GM23338 (cell line): ENCODE data around the gene HOXA11. TPM values are rescaled to one million over a fixed set of nuclear protein-coding genes. Genes with fewer than 3 reads are reported as not detected.

Experiments used
- ATAC-seq: fragments of 200-7000 bp; cut with Tn5 transposase; 3 replicates; pipeline ENCODE4 v1.9.1; 2020
- DNase-seq: peaks from one replicate; pipeline ENCODE4 v3.0.0-alpha.2; 2015; ENCODE audit warnings: low spot score
- H2AFZ ChIP-seq: fragments of 200-600 bp; sonication (generic); 2 replicates; pipeline ENCODE4 v1.8.0; 2016; ENCODE audit warnings: antibody characterized with exemption, mild to moderate bottlenecking, moderate library complexity
- H3F3A ChIP-seq: fragments of 200-600 bp; sonication (generic); replicated peaks from 2 replicates; pipeline ENCODE4 v1.8.0; 2017; ENCODE audit warnings: antibody characterized with exemption, mixed run types, low read depth
- H3K27ac ChIP-seq: fragments of 200-600 bp; sonication (generic); 2 replicates; pipeline ENCODE4 v1.6.1; 2016; ENCODE audit warnings: low read depth
- H3K27me3 ChIP-seq: fragments of 200-600 bp; sonication (generic); 2 replicates; pipeline ENCODE4 v1.8.0; 2016; ENCODE audit warnings: mild to moderate bottlenecking, mixed run types, moderate library complexity; ENCODE audit not compliant: insufficient read depth
- H3K36me3 ChIP-seq: fragments of 200-600 bp; sonication (generic); 2 replicates; pipeline ENCODE4 v1.8.0; 2016; ENCODE audit warnings: mild to moderate bottlenecking; ENCODE audit not compliant: insufficient read depth
- H3K4me1 ChIP-seq: fragments of 200-600 bp; sonication (generic); 2 replicates; pipeline ENCODE4 v1.8.0; 2016; ENCODE audit warnings: mild to moderate bottlenecking, moderate library complexity; ENCODE audit not compliant: insufficient read depth
- H3K4me2 ChIP-seq: fragments of 200-600 bp; sonication (generic); 2 replicates; pipeline ENCODE4 v1.7.1; 2017; ENCODE audit warnings: mixed run types
- H3K4me3 ChIP-seq: fragments of 200-600 bp; sonication (generic); 2 replicates; pipeline ENCODE4 v1.6.1; 2016; ENCODE audit warnings: mixed run types
- H3K79me2 ChIP-seq: fragments of 200-600 bp; sonication (generic); replicated peaks from 2 replicates; pipeline ENCODE4 v1.8.0; 2017; ENCODE audit warnings: mild to moderate bottlenecking; ENCODE audit not compliant: insufficient read depth
- H3K9me2 ChIP-seq: fragments of 200-600 bp; sonication (generic); 2 replicates; pipeline ENCODE4 v1.8.0; 2017; ENCODE audit not compliant: insufficient read depth
- H4K20me1 ChIP-seq: fragments of 200-600 bp; sonication (generic); replicated peaks from 2 replicates; pipeline ENCODE4 v1.8.0; 2017; ENCODE audit warnings: mild to moderate bottlenecking; ENCODE audit not compliant: insufficient read depth
- H3K27ac Mint-ChIP-seq: 2 replicates; pipeline ENCODE4 v1.8.0; 2020; ENCODE audit warnings: inconsistent platforms, mild to moderate bottlenecking, moderate library complexity, mixed read lengths
- H3K27me3 Mint-ChIP-seq: 3 replicates; pipeline ENCODE4 v1.8.0; 2022; ENCODE audit warnings: low read depth, mild to moderate bottlenecking, moderate library complexity, mixed read lengths, inconsistent platforms; ENCODE audit not compliant: insufficient read depth, poor library complexity
- H3K36me3 Mint-ChIP-seq: 3 replicates; pipeline ENCODE4 v1.8.0; 2021; ENCODE audit warnings: low read depth, mild to moderate bottlenecking, inconsistent platforms, moderate library complexity, mixed read lengths
- H3K4me1 Mint-ChIP-seq: 3 replicates; pipeline ENCODE4 v1.8.0; 2020; ENCODE audit warnings: mild to moderate bottlenecking, inconsistent platforms, mixed read lengths
- H3K4me3 Mint-ChIP-seq: 3 replicates; pipeline ENCODE4 v1.8.0; 2021; ENCODE audit warnings: moderate library complexity, mild to moderate bottlenecking, inconsistent platforms, mixed read lengths
- H3K9me3 Mint-ChIP-seq: 3 replicates; pipeline ENCODE4 v1.8.0; 2020; ENCODE audit warnings: moderate library complexity, mild to moderate bottlenecking, inconsistent platforms, mixed read lengths
- CTCF ChIP-seq, 2 experiments: fragments of 200-600 bp in 1 of 2; sonication (generic) in 1 of 2; conservative IDR thresholded peaks; 2 replicates each; pipeline versions ENCODE4 v1.5.1 to v1.6.1; 2016 to 2017; ENCODE audit warnings: antibody characterized with exemption in 2 of 2, low read depth in 2 of 2, mild to moderate bottlenecking in 2 of 2, moderate library complexity in 1 of 2
- EZH2 ChIP-seq: fragments of 200-600 bp; sonication (generic); IDR thresholded peaks from one replicate; pipeline ENCODE4 v1.8.0; 2017; ENCODE audit warnings: antibody characterized with exemption, mild to moderate bottlenecking, low read depth; ENCODE audit not compliant: unreplicated experiment
- EZH2phosphoT487 ChIP-seq: fragments of 200-600 bp; sonication (generic); IDR thresholded peaks from one replicate; pipeline ENCODE4 v1.8.1; 2018; ENCODE audit warnings: antibody characterized with exemption; ENCODE audit not compliant: unreplicated experiment
- JUNB ChIP-seq: IDR thresholded peaks from one replicate; pipeline ENCODE4 v1.6.1; 2016; ENCODE audit warnings: antibody characterized with exemption; ENCODE audit not compliant: unreplicated experiment
- NANOG ChIP-seq: IDR thresholded peaks from 2 replicates; pipeline ENCODE4 v1.6.1; 2016; ENCODE audit warnings: antibody characterized with exemption, borderline replicate concordance
- ZNF331 ChIP-seq: fragments of 250-450 bp; sonication (Bioruptor Pico); IDR thresholded peaks from 2 replicates; pipeline ENCODE4 v1.5.0; 2020; ENCODE audit warnings: low read depth, mild to moderate bottlenecking, moderate library complexity
- polyA plus RNA-seq: library from polyadenylated mRNA; unstranded; fragments of >200 nt; fragmentation: Nextera tagmentation; extraction: Ambion mirVana; gene quantifications from 2 replicates; pipeline ENCODE4 v1.2.1, GENCODE V29; 2016
- total RNA-seq: library from RNA; depleted of rRNA; stranded (reverse); fragments of >200 nt; shearing (Covaris generic); gene quantifications from 2 replicates; pipeline ENCODE4 v1.2.3, GENCODE V29; 2014
- TF ChIP-seq, protein P1 (sequence below): IDR thresholded peaks from one replicate; pipeline ENCODE4 v1.6.1; 2018; ENCODE audit warnings: antibody characterized with exemption; ENCODE audit not compliant: unreplicated experiment

The HOXA11 gene
- total and polyA plus RNA-seq, 2 experiments from 2014 or later: not detected

DNA sequence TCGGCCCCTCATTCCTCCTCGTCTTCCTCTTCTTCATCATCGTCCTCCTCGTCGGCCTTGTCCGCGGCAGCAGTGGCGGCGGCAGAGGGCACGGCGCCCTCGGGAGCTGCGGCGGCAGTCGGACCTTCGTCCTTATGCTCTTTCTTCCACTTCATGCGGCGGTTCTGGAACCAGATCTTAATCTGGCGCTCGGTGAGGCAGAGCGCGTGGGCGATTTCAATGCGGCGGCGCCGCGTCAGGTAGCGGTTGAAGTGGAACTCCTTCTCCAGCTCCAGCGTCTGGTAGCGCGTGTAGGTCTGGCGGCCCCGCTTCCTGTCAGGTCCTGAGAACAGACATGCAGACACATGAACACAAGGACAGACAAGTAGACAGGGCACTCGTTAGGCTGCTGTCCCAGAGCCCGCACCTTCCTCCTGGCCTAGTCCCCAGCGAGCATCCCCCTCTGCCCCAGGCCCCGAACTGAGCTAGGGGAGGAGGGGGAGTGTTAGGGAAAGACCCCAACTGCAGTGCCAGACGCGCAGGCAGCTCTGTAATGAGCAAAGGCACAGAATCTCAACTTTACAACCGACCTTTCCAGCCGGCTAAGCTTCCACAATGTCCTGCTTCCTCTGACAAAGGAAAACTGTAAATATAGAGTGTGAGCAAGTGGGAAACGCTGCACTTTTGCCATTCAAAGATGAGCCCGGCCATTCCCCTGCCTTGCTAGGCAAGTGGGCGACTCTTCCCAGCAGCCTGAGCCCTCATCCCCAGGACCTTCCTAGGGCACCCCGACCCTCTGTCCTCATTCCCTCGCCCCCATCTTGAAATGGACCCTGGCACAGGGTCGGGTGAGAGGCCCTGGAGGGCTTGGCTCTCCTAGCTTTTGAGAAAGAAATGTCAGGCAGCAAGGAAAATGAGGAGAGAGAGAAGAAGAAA, 29.9 kb downstream of the HOXA11 start (continued):
- TF ChIP-seq, protein P1, sequence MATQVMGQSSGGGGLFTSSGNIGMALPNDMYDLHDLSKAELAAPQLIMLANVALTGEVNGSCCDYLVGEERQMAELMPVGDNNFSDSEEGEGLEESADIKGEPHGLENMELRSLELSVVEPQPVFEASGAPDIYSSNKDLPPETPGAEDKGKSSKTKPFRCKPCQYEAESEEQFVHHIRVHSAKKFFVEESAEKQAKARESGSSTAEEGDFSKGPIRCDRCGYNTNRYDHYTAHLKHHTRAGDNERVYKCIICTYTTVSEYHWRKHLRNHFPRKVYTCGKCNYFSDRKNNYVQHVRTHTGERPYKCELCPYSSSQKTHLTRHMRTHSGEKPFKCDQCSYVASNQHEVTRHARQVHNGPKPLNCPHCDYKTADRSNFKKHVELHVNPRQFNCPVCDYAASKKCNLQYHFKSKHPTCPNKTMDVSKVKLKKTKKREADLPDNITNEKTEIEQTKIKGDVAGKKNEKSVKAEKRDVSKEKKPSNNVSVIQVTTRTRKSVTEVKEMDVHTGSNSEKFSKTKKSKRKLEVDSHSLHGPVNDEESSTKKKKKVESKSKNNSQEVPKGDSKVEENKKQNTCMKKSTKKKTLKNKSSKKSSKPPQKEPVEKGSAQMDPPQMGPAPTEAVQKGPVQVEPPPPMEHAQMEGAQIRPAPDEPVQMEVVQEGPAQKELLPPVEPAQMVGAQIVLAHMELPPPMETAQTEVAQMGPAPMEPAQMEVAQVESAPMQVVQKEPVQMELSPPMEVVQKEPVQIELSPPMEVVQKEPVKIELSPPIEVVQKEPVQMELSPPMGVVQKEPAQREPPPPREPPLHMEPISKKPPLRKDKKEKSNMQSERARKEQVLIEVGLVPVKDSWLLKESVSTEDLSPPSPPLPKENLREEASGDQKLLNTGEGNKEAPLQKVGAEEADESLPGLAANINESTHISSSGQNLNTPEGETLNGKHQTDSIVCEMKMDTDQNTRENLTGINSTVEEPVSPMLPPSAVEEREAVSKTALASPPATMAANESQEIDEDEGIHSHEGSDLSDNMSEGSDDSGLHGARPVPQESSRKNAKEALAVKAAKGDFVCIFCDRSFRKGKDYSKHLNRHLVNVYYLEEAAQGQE: no peak
- TF ChIP-seq JUNB (no peak), EZH2phosphoT487 (peak; percentile 100), ZNF331 (CRISPR knock-in tag) (no peak), CTCF (conservative IDR thresholded peaks at IDR 0.05; ENCODE audit: low read depth in 2 of 2) (no peak), EZH2 (peak; percentile 100)

DNA sequence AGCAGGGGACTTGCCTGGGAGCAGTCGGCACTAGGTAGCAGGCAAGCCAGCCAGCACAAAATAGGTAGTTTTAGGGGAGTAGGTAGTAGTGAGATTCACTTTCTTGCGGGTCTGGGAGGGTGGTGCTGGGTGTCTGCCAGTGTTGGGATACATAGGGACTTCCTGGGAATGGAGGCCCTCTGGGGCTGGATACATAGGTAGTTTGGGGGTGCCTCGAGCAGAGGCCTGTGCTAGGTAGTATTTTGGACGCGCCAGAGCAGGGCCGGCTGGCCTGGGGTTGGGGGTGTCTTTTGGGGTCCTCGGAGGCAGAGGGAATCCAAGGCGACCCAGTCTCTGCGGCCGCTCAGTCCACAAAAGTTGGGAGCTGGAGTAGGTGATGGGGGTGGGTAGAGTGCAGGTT, 30.7 kb downstream of the HOXA11 start:
- no peak for ATAC-seq
- Mint-ChIP-seq H3K4me3 (no peak overlapping the region), H3K4me1 (peaks cover 21% of the 10 kb centered on the region), H3K36me3 (no peaks in the 10 kb centered on the region; the same call in 2 of the 3 replicates), H3K27me3 (peaks cover 100% of the 10 kb centered on the region), H3K27ac (no peak overlapping the region), H3K9me3 (peaks cover 12% of the 10 kb centered on the region; the same call in 2 of the 3 replicates)
- H3K79me2 ChIP-seq: no peaks in the 10 kb centered on the region
- no peak for DNase-seq
- peaks cover 100% of the 10 kb centered on the region for H3K27me3 ChIP-seq
- H4K20me1 ChIP-seq: peaks cover 52% of the 10 kb centered on the region
- peaks cover 29% of the 10 kb centered on the region for H3F3A ChIP-seq
- H3K4me3 ChIP-seq: no peak overlapping the region
- no peak overlapping the region for H2AFZ ChIP-seq
- H3K4me2 ChIP-seq: no peak overlapping the region
- TF ChIP-seq NANOG (no peak), JUNB (no peak)
- no peak overlapping the region for H3K27ac ChIP-seq
- H3K36me3 ChIP-seq: no peaks in the 10 kb centered on the region
- H3K9me2 ChIP-seq: no peaks in the 10 kb centered on the region
- peaks cover 8% of the 10 kb centered on the region; the same call in 1 of the 2 replicates for H3K4me1 ChIP-seq
